ENCODE results near the gene FTCDNL1.

DNA sequence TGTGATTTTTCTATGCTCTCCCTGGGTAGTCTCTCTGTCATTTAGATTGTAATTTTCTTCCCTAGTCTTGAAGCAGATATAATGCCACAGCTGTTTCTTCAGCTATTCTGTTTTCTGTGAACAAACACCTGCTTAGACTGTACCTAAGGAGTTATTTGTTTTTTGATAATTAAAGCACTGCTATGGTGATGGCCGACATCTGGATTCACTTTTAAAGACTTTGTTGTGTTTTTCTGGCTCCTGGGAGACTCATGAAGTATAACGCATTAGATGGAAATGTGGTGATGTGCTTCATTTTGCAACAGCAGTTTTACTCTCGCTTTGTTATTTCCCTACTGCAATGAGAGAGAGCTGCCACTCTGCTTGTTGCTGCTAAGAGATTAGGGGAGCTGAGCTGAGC is 44.4 kb upstream of the FTCDNL1 start:
- TF ChIP-seq, protein P1, sequence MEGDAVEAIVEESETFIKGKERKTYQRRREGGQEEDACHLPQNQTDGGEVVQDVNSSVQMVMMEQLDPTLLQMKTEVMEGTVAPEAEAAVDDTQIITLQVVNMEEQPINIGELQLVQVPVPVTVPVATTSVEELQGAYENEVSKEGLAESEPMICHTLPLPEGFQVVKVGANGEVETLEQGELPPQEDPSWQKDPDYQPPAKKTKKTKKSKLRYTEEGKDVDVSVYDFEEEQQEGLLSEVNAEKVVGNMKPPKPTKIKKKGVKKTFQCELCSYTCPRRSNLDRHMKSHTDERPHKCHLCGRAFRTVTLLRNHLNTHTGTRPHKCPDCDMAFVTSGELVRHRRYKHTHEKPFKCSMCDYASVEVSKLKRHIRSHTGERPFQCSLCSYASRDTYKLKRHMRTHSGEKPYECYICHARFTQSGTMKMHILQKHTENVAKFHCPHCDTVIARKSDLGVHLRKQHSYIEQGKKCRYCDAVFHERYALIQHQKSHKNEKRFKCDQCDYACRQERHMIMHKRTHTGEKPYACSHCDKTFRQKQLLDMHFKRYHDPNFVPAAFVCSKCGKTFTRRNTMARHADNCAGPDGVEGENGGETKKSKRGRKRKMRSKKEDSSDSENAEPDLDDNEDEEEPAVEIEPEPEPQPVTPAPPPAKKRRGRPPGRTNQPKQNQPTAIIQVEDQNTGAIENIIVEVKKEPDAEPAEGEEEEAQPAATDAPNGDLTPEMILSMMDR (IDR thresholded peaks at IDR 0.05): no peak
- TF ChIP-seq EZH2 (IDR thresholded peaks at IDR 0.05) (no peak), EZH2phosphoT487 (IDR thresholded peaks at IDR 0.05) (no peak)

Measured in neural progenitor cell (in vitro differentiated cells).